ENCODE results near the gene KLHDC7B. TPM values are rescaled to one million over a fixed set of nuclear protein-coding genes. Genes with fewer than 3 reads are reported as not detected.

The KLHDC7B gene
- total and polyA plus RNA-seq, 2 experiments from 2014 or later: 0.75 to 1.7 TPM

DNA sequence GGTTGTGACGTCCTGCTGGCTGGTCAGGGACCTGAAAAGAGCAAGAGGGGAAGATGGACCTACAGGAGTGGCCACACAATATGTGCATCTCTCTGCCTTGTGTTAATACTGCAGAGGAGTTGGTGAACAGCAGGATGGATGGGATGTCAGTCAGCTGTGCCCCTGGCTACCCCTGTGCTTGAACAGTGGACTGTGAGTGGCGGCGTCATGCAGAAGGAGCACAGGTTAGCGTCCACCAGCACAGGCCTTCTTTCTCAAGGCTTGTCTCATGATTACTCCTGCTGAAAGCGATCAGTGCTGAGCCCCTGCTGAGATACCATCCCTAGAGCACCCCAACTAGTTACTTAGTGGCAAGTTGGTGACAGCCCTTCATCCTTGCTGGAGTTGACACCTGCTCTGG is 40.7 kb downstream of the KLHDC7B start:
- H3K4me1 ChIP-seq (ENCODE audit: insufficient read depth): peaks cover 11% of the 10 kb centered on the region
- TF ChIP-seq, protein P1, sequence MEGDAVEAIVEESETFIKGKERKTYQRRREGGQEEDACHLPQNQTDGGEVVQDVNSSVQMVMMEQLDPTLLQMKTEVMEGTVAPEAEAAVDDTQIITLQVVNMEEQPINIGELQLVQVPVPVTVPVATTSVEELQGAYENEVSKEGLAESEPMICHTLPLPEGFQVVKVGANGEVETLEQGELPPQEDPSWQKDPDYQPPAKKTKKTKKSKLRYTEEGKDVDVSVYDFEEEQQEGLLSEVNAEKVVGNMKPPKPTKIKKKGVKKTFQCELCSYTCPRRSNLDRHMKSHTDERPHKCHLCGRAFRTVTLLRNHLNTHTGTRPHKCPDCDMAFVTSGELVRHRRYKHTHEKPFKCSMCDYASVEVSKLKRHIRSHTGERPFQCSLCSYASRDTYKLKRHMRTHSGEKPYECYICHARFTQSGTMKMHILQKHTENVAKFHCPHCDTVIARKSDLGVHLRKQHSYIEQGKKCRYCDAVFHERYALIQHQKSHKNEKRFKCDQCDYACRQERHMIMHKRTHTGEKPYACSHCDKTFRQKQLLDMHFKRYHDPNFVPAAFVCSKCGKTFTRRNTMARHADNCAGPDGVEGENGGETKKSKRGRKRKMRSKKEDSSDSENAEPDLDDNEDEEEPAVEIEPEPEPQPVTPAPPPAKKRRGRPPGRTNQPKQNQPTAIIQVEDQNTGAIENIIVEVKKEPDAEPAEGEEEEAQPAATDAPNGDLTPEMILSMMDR (IDR thresholded peaks at IDR 0.05; ENCODE audit: poor library complexity): no peak
- no peak for TF ChIP-seq EZH2phosphoT487 (IDR thresholded peaks at IDR 0.05; ENCODE audit: low read depth, severe bottlenecking, unreplicated experiment)
- no peak for TF ChIP-seq EZH2 (IDR thresholded peaks at IDR 0.05; ENCODE audit: borderline replicate concordance)

DNA sequence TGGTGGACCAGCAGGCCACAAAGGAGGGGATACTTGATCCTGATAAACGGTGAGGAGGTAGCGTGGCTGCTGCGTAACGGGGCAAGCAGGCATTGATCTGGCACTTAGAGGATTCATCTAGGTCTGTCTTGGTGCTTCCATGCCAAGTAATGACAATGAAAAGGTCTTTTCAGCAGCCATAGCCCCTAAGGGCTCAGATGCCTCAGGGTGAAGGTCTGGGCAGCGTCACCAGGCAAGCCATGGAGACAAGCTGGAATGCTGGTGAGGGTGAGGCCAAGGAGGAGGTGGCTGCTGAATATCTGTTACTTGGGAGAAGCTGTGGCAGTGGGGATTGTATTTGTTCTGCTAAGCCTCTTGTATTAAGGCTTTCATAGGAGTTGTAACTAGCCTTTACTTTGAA is 41.7 kb downstream of the KLHDC7B start:
- no peaks in the 10 kb centered on the region for H3K9me2 ChIP-seq (replicated peaks; ENCODE audit: insufficient read depth)
- no peak overlapping the region for H3K27ac ChIP-seq
- DNase-seq (ENCODE audit: low spot score): no peak
- H2AFZ ChIP-seq: no peak overlapping the region
- H3K4me3 ChIP-seq: no peak overlapping the region
- H3K9me3 ChIP-seq (ENCODE audit: low read depth): no peaks in the 10 kb centered on the region
- TF ChIP-seq, protein P1 (IDR thresholded peaks at IDR 0.05; ENCODE audit: poor library complexity): no peak
- TF ChIP-seq EZH2phosphoT487 (IDR thresholded peaks at IDR 0.05; ENCODE audit: low read depth, severe bottlenecking, unreplicated experiment) (no peak), EZH2 (IDR thresholded peaks at IDR 0.05; ENCODE audit: borderline replicate concordance) (no peak)
- H3K36me3 ChIP-seq (replicated peaks; ENCODE audit: insufficient read depth, low read depth): no peaks in the 10 kb centered on the region
- 76% methylated on average over 5 of the region's 5 CpGs for WGBS (ENCODE audit: low lambda C conversion rate, missing lambda C conversion rate)
- H3K4me2 ChIP-seq: no peak overlapping the region
- no peaks in the 10 kb centered on the region for H3K27me3 ChIP-seq
- H3K79me2 ChIP-seq: peaks cover 5% of the 10 kb centered on the region
- H3K4me1 ChIP-seq (ENCODE audit: insufficient read depth): peaks cover 6% of the 10 kb centered on the region
- H4K20me1 ChIP-seq (ENCODE audit: insufficient read depth, poor library complexity, severe bottlenecking): no peaks in the 10 kb centered on the region

More for the DNA sequence above, 40.7 kb downstream of the KLHDC7B start:
- Histone ChIP-seq H3K36me3 (replicated peaks; ENCODE audit: insufficient read depth, low read depth) (no peaks in the 10 kb centered on the region), H3K9me2 (replicated peaks; ENCODE audit: insufficient read depth) (no peaks in the 10 kb centered on the region), H3K4me2 (no peak overlapping the region), H2AFZ (no peak overlapping the region), H3K27me3 (no peaks in the 10 kb centered on the region), H3K27ac (no peak overlapping the region), H4K20me1 (ENCODE audit: insufficient read depth, poor library complexity, severe bottlenecking) (no peaks in the 10 kb centered on the region), H3K9me3 (ENCODE audit: low read depth) (no peaks in the 10 kb centered on the region), H3K79me2 (peaks cover 12% of the 10 kb centered on the region), H3K4me3 (no peak overlapping the region)
- DNase-seq (ENCODE audit: low spot score): no peak
- WGBS (ENCODE audit: low lambda C conversion rate, missing lambda C conversion rate): 71% methylated on average over 5 of the region's 5 CpGs

DNA sequence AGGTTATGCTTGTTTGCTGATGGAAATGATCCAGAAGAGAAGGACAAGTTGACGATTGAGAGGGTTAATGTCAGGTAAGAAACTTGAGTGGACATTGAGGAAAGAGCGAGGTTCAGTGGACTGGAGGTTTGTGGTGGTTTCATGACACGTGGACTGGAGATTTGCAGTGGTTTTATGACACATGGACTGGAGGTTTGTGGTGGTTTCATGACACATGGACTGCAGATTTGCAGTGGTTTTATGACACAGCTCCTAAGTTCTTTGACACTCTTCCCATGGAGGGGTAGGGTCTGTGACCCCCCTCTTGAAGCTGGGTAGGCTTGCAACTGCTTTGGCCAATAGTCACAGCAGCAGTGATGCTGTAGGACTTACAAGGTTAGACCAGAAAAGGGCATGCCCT is 49.5 kb downstream of the KLHDC7B start:
- Histone ChIP-seq H2AFZ (no peak overlapping the region), H4K20me1 (ENCODE audit: insufficient read depth, poor library complexity, severe bottlenecking) (no peaks in the 10 kb centered on the region), H3K27me3 (no peaks in the 10 kb centered on the region), H3K9me3 (ENCODE audit: low read depth) (no peaks in the 10 kb centered on the region), H3K4me3 (no peak overlapping the region), H3K4me2 (no peak overlapping the region), H3K9me2 (replicated peaks; ENCODE audit: insufficient read depth) (no peaks in the 10 kb centered on the region), H3K4me1 (ENCODE audit: insufficient read depth) (no peaks in the 10 kb centered on the region), H3K79me2 (no peaks in the 10 kb centered on the region), H3K36me3 (replicated peaks; ENCODE audit: insufficient read depth, low read depth) (no peaks in the 10 kb centered on the region), H3K27ac (no peak overlapping the region)
- 89% methylated on average over 3 of the region's 3 CpGs for WGBS (ENCODE audit: low lambda C conversion rate, missing lambda C conversion rate)
- DNase-seq (ENCODE audit: low spot score): no peak
- TF ChIP-seq EZH2 (IDR thresholded peaks at IDR 0.05; ENCODE audit: borderline replicate concordance) (no peak), EZH2phosphoT487 (IDR thresholded peaks at IDR 0.05; ENCODE audit: low read depth, severe bottlenecking, unreplicated experiment) (no peak)
- TF ChIP-seq, protein P1 (IDR thresholded peaks at IDR 0.05; ENCODE audit: poor library complexity): no peak

DNA sequence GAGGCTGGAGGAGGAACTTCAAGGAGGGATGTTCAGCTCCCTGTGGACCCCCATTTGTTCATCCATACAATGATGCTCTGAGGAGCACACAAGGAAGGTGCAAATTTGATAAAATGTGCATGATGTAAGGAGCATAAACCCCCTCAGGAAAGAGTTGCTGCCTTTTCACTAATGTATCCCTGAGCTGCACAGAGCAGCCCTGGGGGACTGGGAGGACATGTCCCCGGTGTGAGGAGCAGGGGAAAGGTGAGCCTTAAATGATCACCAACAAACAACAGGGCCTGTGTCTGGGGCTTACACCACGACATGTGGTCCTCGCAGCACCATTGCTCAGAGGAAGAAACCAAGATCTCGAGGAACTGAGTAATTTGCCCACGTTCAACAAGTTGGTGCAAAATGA is 51.4 kb downstream of the KLHDC7B start:
- Histone ChIP-seq H3K27ac (no peak overlapping the region), H3K27me3 (peaks cover 12% of the 10 kb centered on the region), H3K4me3 (no peak overlapping the region), H3K9me2 (replicated peaks; ENCODE audit: insufficient read depth) (no peaks in the 10 kb centered on the region), H2AFZ (no peak overlapping the region), H3K4me2 (no peak overlapping the region), H3K36me3 (replicated peaks; ENCODE audit: insufficient read depth, low read depth) (no peaks in the 10 kb centered on the region), H3K4me1 (ENCODE audit: insufficient read depth) (peaks cover 3% of the 10 kb centered on the region), H3K9me3 (ENCODE audit: low read depth) (no peaks in the 10 kb centered on the region), H3K79me2 (no peaks in the 10 kb centered on the region), H4K20me1 (ENCODE audit: insufficient read depth, poor library complexity, severe bottlenecking) (no peaks in the 10 kb centered on the region)
- DNase-seq (ENCODE audit: low spot score): no peak
- TF ChIP-seq, protein P1 (IDR thresholded peaks at IDR 0.05; ENCODE audit: poor library complexity): no peak
- TF ChIP-seq EZH2phosphoT487 (IDR thresholded peaks at IDR 0.05; ENCODE audit: low read depth, severe bottlenecking, unreplicated experiment) (no peak), EZH2 (IDR thresholded peaks at IDR 0.05; ENCODE audit: borderline replicate concordance) (no peak)
- WGBS (ENCODE audit: low lambda C conversion rate, missing lambda C conversion rate): 90% methylated on average over 5 of the region's 5 CpGs

Data from hepatocyte (in vitro differentiated cells).